ENCODE measurements around the gene ADGRD2. TPM values are rescaled to one million over a fixed set of nuclear protein-coding genes. Genes with fewer than 3 reads are reported as not detected.

The ADGRD2 gene
- total RNA-seq, 4 donors from 2014 or later, result 0.20 to 0.49 (median 0.36) TPM; not detected in 1

DNA sequence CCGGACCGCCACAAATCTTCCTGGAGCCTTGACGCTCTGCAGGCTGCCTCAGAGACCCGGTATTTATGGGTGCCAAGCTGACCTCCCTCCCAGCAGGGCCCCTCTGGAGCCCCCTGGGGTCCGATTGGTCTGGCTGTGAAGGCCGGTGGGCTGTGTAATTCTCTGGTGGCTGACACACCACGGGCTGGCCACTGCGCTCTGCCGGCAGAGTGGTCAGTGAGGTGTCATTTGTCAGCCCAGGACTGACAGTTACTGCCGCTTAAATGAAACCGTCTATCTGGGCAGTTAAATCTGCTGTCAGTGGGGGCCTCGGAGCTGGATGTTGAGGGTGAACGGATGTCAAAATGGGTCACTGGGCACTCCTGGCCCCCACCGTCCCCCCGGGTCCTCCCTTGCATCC lies 46.2 kb downstream of the ADGRD2 start:
- no peak for DNase-seq (ENCODE audit: low spot score in 2 of 2)
- 70 to 71% methylated on average over 8 to 15 of the region's 15 CpGs for WGBS, 2 donors
- H3K4me3 ChIP-seq (ENCODE audit: low read depth, poor library complexity, severe bottlenecking), result no peak overlapping the region
- TF ChIP-seq POLR2A (IDR thresholded peaks at IDR 0.05), result no peak
- TF ChIP-seq, protein P1, sequence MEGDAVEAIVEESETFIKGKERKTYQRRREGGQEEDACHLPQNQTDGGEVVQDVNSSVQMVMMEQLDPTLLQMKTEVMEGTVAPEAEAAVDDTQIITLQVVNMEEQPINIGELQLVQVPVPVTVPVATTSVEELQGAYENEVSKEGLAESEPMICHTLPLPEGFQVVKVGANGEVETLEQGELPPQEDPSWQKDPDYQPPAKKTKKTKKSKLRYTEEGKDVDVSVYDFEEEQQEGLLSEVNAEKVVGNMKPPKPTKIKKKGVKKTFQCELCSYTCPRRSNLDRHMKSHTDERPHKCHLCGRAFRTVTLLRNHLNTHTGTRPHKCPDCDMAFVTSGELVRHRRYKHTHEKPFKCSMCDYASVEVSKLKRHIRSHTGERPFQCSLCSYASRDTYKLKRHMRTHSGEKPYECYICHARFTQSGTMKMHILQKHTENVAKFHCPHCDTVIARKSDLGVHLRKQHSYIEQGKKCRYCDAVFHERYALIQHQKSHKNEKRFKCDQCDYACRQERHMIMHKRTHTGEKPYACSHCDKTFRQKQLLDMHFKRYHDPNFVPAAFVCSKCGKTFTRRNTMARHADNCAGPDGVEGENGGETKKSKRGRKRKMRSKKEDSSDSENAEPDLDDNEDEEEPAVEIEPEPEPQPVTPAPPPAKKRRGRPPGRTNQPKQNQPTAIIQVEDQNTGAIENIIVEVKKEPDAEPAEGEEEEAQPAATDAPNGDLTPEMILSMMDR (IDR thresholded peaks at IDR 0.05), result no peak
- intact Hi-C loops (cut with DNase I; ENCODE audit: low total_unique reads), result no loop called here

DNA sequence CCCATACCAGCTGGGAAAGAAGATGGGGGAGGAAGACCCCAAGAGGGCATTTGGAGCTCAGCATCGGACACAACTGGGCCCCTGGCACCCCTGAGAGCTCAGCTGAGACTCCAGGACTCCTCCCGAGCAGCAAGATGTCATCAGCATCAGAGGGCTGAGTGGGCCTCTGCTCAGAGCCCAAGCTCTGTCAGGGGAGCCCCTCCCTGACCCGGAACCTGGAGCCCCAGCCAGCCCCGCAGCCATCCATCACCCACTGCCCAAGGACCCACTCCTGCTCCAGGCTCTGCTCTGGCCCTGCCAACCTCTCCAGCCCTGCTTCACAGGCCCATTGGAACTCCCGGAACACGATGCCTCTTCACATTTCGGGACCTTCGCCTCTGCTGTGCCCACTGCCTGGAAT lies 47.2 kb downstream of the ADGRD2 start:
- no peak overlapping the region for H3K4me3 ChIP-seq (ENCODE audit: low read depth, poor library complexity, severe bottlenecking)
- DNase-seq (ENCODE audit: low spot score in 2 of 2), result no peak
- TF ChIP-seq POLR2A (IDR thresholded peaks at IDR 0.05), result no peak
- TF ChIP-seq, protein P1 (IDR thresholded peaks at IDR 0.05), result no peak
- intact Hi-C loops (cut with DNase I; ENCODE audit: low total_unique reads), result no loop called here
- 85 to 90% methylated on average over 8 of the region's 8 CpGs for WGBS, 2 donors

DNA sequence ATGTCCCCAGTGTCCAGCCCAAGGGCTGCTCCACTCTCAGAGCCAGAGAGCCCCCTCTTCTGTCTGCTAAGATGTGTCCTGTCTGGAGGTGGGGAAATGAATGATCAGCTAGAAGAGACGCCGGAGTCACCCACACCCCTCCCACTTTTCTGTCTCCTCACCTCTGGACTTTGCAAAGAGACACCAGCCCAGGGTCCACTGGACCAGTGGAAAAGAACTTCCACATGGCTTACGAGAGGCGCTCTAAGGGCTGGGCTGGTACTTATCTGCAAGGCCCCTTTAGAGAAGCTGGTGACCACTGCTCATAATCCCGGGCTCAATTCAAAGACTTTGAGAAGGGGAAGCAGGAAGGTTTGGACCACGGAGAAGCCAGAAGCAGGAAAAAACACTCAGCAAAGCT lies 47.8 kb downstream of the ADGRD2 start:
- no peak for TF ChIP-seq POLR2A (IDR thresholded peaks at IDR 0.05)
- TF ChIP-seq, protein P1 (IDR thresholded peaks at IDR 0.05), result no peak
- intact Hi-C loops (cut with DNase I; ENCODE audit: low total_unique reads), result no loop called here

DNA sequence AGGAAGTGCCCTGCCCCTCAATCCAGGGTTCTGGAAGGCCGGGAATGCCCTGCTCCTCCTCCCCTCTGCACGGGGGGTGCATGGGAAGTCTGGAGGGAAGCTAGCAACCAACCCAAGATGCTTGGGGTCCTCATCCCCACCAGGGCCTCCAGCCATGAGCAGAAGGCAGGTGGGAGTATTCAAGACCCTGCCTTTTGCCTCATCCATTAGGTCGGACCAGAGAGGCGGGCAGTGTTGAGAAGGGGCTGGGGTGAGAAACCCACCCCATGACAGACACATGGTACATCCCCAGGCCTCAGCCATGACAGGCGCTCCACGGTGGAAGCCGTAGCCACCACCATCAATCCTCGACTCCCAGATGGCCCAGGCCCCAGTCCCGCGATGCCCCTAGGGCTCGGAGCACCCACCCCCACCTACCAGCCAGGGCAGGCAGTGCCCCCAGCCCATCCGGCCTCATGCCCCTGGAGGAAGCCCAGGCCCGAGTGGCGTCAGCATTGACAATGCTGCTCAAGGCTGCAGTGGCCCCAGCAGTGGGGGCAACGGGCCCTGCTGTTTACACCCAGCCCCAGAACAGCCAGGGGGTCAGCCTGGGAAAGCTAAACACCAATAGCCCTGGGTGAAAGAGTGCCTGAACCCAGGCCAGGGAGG lies 48.4 kb downstream of the ADGRD2 start:
- H3K4me3 ChIP-seq (ENCODE audit: low read depth, poor library complexity, severe bottlenecking), result no peak overlapping the region
- WGBS, 2 donors, result 70 to 75% methylated on average over 15 of the region's 15 CpGs
- DNase-seq (ENCODE audit: low spot score in 2 of 2), result no peak
- no peak for TF ChIP-seq POLR2A (IDR thresholded peaks at IDR 0.05)
- TF ChIP-seq, protein P1 (IDR thresholded peaks at IDR 0.05), result no peak
- intact Hi-C loops (cut with DNase I; ENCODE audit: low total_unique reads), result no loop called here

More for the DNA sequence above, 47.8 kb downstream of the ADGRD2 start:
- H3K4me3 ChIP-seq (ENCODE audit: low read depth, poor library complexity, severe bottlenecking), result no peak overlapping the region
- DNase-seq (ENCODE audit: low spot score in 2 of 2), result no peak
- WGBS, 2 donors, result 72 to 76% methylated on average over 6 of the region's 6 CpGs

DNA sequence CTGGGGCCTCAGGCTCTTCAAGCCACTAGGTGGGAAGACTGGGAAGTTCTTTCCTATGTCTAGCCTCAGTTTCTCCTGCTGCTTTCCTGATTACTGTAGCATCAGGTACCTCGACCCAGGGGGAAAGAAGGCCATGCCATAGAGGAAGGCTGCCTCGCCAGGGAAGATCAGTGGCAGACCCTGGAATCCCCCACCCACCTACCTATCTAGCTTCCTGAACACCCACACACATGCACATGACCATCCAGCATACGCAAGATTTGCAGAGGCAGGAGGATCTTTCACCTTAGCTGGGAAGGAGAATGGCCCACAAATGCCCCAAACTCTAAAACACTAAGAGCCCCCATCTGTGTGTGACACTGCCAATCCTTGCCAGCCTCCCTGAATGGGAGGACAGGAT lies 49.0 kb downstream of the ADGRD2 start:
- TF ChIP-seq POLR2A (IDR thresholded peaks at IDR 0.05), result no peak
- intact Hi-C loops (cut with DNase I; ENCODE audit: low total_unique reads), result no loop called here
- DNase-seq (ENCODE audit: low spot score in 2 of 2), result no peak
- WGBS, 2 donors, result 68 to 86% methylated on average over 3 of the region's 3 CpGs
- no peak overlapping the region for H3K4me3 ChIP-seq (ENCODE audit: low read depth, poor library complexity, severe bottlenecking)

DNA sequence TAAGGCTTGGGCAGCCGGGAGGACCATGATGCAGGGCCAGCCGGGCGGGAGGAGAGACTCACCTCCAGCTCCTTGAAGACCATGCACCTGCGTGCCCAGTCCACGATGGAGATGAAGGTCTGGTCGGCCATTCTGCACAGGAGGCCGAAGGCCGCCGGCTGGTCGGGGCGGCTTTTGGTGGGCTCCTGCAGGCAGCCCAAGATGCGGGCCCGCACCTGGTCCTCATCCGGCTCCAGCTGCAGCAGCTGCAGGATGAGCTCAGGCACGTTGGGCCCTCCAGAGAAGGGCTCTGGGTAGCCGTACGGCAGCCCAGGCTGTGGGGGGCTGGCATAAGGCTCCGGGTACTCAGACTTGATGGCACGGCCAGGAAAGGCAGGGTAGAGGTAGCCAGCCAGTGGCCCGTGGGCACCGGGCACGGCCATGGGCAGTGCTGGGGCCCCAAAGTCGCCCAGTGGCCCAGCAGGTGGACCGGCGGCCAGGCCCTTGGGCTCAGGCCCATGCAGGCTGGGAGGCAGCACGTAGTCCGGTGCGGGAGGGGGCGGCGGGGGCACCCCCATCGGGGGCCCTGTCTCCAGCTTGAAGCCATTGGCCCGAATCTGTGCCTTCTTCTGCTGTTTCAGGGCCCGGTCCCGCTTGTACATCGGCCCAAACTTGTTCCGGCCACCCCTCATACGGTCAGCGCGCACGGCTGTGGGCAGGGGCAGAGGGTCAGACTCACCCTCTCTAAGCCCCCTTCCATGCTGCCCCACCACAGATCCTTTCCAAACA lies 50.0 kb downstream of the ADGRD2 start:
- DNase-seq (ENCODE audit: low spot score in 2 of 2), result no peak
- H3K4me3 ChIP-seq (ENCODE audit: low read depth, poor library complexity, severe bottlenecking), result peak overlapping the region; percentile 3
- intact Hi-C loops (cut with DNase I; ENCODE audit: low total_unique reads), result no loop called here
- TF ChIP-seq, protein P1 (IDR thresholded peaks at IDR 0.05), result no peak
- 90 to 91% methylated on average over 22 to 31 of the region's 40 CpGs for WGBS, 2 donors

All from lower leg skin (tissue), 4 donors.